WI38 (cell line): ENCODE results near the gene TAP2.
A peak's percentile ranks its signal among the peaks of the same experiment; 100 is the strongest.

Experiments used
- H3K4me3 ChIP-seq: 2 replicates; pipeline ENCODE4 v1.5.1; 2011; ENCODE audit warnings: low read depth, mild to moderate bottlenecking, control low read depth, low read length
- CTCF ChIP-seq: IDR thresholded peaks from 2 replicates; pipeline ENCODE4 v1.5.1; 2012; ENCODE audit warnings: low read depth, mild to moderate bottlenecking, control low read depth, low read length

Gene TAP2

GRCh38 chr6:32803416-32803815, 35.1 kb downstream of the TAP2 start:
- no peak for TF ChIP-seq CTCF
- H3K4me3 ChIP-seq: no peak overlapping the region

- H3K4me3 ChIP-seq: no peak overlapping the region
- TF ChIP-seq CTCF: no peak
Measured at GRCh38 chr6:32799740-32800139, 38.8 kb downstream of the TAP2 start.

GRCh38 chr6:32799168-32799567, 39.4 kb downstream of the TAP2 start:
- no peak overlapping the region for H3K4me3 ChIP-seq
- TF ChIP-seq CTCF: no peak

GRCh38 chr6:32796848-32797776, 41.4 kb downstream of the TAP2 start:
- peak overlapping the region; percentile 25; the same call in 1 of the 2 replicates for H3K4me3 ChIP-seq
- peak; percentile 81 for TF ChIP-seq CTCF

- no peak for TF ChIP-seq CTCF
- no peak overlapping the region for H3K4me3 ChIP-seq
Measured at GRCh38 chr6:32794510-32794909, 44.0 kb downstream of the TAP2 start.

GRCh38 chr6:32792901-32793435, 45.6 kb downstream of the TAP2 start:
- TF ChIP-seq CTCF: no peak
- no peak overlapping the region for H3K4me3 ChIP-seq

GRCh38 chr6:32790306-32790705, 48.2 kb downstream of the TAP2 start:
- no peak for TF ChIP-seq CTCF
- H3K4me3 ChIP-seq: no peak overlapping the region
